Ramos (cell line): ENCODE measurements around the gene ZDHHC14.
"Not testable (repeated sequence)": the region's sequence is repeated elsewhere in the genome, so short reads cannot be mapped to it uniquely, and the experiment has no call there.

Experiments used
- in situ Hi-C: fragments of 300-500 bp; cut with MboI; formaldehyde crosslinking; loops from one replicate; pipeline ENCODE4 v1.14.3; 2022; ENCODE audit warnings: low sequenced_read_pairs; ENCODE audit not compliant: unreplicated experiment

Gene ZDHHC14

DNA sequence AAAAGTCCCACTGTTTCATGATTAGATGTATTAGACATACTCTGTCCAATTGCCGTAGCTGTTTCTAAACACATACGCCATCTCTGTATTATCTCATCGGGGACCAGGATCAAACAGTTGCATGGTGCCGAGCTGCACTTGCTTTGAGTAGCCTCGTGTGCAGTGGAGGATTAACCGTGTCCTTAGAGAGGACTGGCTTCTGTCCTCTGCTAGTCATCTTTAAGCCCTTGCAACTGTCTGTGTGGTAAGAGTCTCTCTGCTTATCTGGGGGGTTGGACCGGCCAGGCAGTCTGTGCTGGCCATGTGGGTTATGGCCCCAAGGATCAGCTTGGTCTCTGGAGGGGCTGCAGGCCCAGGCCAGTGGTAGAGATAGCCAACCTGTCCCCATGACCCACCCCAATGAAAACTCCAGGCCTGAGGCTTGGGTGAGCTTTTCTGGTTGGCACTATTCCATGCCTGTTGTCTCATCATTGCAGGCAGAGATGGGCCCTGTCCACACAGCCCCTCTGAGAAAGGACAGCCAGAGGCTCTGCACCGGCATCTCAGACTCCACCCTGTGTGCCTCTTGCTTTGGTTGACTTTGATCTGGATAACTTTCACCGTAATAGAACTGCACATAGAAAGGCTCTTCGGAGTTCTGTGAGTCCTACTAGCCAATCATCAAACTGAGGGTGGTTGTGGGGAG, 304.7 kb downstream of the ZDHHC14 start:
- in situ Hi-C loops, result no loop called here

DNA sequence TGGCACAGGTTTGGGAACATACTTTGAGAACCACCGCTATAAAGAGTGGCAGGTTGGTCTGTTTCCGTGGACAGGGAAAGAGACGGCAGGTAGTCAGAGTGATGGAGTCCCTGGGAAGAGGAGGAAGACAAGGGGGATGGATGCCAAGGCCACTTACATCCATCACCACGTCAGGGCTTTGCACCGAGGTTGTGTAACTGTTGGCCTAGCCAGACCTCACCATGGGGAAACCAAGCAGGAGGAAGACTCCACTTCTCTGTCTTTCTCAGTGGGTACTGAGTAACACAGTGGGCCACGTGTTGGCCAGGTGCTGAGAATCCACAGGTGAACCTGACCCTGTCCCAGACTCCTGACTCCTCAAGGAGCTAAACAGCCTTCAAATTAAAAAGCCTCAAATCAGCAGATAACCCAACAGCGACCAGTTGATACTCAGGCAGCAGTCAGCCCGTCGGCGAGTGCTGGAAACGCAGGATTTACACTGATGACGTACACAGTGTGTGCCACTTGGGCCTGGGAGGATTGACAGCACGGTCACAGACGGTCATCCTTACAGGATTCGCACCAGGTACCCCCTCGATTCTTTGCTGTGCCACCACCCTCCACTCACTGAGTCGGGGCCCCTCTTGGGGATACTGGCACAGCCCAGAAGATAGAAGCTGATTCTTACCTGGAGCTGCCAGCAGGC, 307.4 kb downstream of the ZDHHC14 start:
- in situ Hi-C loops, result no loop called here

DNA sequence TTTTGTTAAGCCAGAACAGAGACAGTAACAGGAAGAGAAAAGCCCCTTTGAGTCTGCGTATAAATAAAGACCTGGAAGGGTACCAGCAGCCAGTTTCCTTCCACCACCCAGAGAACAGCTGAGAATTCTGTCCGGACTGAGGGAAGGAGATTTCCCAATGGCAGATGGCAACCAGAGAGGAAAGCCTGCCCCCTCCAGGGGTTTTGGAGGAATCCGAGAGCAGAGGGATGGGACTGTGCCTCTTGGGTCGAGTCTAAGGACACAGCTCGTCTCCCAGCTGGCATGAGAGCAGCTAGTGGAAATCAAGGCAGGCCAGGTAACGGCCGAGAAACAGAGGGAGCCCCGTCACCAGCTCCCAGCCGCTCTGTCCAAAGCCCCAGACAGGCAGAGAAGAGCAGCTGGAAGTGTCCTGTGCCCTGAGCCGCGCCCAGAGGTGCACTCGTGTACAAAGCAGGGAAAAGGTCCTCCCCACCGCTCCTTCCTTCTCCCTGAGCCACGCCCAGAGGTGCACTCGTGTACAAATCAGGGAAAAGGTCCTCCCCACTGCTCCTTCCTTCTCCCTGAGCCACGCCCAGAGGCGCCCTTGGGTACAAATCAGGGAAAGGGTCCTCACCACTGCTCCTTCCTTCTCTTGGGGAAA, 308.1 kb downstream of the ZDHHC14 start:
- in situ Hi-C loops, result no loop called here

DNA sequence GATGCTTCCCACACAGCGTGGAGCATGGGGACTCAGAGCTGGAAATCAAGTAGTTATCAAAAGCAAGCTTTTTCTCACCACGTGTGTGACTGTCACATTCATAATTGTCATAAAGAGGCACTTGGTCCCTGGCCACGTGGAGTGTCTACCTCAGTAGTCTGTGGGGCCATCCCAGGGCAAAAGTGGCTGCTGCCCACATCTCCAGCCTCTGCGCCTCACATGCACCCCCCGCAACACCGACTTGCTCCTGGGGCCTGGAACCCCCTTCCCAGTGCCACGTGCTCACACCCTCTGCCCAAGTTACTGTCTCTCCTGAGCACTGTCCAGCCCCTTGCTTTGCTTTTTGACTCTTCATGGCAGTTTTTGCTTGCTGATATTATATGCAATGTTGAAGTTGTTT, 308.9 kb downstream of the ZDHHC14 start:
- in situ Hi-C loops, result no loop called here

DNA sequence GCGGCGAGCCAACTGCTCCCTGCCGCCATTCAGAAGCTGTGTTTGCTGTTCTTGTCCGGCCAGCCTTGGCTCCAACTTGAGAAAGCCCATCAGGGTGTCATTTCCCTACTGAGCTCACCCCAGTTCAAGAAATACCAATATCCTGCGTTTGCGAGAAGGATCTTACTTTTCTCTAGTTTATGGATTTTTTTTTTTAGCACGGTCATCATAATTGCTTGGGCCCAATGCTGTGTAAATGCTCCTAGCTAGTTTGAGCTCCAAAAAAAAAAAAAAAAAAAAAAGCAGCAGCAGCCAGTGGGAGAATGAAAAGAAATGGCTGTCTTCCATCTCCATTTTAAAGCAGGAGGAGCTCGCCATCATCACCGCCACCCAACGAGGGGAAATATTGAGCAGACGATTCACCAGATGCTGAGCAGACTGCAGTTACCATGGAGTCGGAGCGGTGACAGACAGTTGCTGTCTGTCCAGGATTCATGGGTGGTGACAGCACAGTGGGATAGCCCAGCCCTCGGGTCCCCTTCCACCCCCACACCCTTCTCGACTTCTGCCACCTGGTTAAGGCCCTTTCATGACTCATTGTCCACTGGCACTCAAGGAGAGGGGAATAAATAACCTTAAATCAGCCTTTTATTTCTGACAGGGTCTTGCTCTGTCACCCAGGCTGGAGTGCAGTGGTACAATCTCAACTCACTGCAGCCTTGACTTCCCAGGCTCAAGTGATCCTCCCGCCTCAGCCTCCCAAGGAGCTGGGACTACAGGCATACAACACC, 309.6 kb downstream of the ZDHHC14 start:
- in situ Hi-C loops, result no loop called here

DNA sequence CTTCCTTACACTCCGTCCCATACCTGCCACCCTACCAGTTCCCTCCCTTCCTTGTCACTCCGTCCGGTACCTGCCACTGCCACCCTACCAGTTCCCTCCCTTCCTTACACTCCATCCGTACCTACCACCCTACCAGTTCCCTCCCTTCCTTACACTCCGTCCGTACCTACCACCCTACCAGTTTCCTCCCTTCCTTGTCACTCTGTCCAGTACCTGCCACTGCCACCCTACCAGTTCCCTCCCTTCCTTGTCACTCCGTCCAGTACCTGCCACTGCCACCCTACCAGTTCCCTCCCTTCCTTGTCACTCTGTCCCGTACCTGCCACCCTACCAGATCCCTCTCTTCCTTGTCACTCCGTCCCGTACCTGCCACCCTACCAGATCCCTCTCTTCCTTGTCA, 310.6 kb downstream of the ZDHHC14 start:
- in situ Hi-C loops, result not testable (repeated sequence)

DNA sequence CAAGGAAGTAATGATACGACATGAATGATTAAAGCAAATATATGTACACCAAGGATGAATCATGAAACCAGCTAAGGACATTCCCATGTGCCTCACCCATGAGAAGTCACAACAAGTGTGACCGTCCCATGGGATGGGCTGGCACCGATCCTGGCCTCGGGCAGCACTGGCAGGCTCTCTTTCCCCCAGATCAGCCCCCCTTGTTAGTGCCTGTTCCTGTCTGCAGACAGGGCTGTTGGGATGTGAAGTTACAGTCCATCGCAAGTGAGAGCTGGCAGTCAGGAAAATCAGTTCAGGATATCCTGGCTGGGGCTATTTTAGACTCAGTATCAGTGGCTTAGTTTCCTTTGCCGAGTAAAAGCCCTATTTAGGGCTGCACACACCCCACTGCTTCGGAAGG, 312.9 kb downstream of the ZDHHC14 start:
- in situ Hi-C loops, result no loop called here

DNA sequence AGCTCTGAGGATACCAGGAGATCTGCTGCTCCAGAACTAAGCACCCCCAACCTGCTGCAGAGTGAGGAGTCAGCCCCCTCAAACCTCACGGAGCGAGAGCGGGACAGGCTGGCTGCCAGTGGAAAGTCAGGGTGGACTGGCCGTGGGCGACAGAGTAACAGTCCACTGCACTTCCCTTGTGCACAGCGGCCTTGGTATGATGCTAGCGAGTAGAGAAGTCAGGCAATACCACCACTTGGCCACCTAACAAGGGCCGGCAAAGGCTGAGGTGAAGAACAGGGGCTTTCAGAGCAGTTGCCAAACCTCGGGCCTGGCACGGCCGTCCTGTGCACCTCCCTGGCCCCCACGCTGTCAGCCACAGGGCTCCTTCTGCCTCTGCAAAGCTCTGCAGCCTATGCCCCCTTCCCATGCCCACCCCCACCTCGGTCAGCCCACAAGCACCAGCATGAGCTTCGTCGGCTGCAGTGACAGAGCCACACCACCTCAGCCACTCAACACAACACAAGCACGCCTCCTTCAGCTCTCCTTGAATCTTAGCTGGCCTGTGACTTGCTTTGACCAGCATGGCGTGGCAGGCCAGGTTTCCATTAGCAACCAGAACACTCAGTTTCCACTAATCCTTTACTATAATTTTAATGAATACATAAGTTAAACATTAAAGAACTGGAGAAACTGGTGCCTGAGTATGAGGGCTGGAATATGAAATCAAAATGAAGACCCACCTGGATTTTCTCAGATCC, 314.5 kb downstream of the ZDHHC14 start:
- in situ Hi-C loops, result no loop called here

DNA sequence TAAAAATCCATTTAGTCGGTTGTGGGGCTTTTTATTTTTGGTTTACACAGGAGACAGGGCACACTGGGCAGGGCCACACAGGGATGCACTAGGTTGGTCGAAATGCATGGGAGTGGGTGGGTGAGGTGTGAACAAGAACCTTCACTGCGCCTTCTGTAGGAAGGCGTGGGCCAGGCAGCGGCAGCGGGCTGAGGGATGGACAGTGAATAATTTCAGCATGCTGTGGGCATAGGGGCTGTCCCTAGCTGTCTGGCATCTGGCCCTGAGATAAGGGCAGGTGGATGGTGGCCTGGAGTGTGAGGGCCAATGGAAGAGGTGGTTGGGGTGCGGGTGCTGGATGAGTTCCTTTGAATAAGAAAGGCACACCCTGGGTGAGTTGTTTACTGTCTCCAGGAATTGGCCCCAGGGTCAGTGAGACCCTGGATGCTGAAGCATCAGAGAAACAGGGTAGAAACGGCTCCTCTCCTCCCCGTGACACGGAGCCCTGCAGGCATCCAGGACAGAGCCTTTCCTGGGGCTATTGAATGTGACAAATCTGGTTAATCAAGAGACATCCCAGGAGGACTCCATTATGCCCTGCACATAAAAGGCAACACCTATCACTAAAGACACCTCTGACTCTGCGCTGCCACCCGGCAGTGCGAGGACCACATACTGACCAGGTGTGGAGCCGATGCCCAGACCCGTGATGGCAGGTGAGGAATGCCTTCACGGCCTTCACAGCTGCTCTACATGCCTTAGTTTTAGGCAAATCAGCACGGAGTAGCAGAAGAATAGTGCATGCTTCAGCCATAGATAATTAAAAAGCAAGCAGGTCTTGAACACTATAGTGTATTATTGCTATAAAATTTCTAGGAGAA, 319.0 kb downstream of the ZDHHC14 start:
- in situ Hi-C loops, result no loop called here

DNA sequence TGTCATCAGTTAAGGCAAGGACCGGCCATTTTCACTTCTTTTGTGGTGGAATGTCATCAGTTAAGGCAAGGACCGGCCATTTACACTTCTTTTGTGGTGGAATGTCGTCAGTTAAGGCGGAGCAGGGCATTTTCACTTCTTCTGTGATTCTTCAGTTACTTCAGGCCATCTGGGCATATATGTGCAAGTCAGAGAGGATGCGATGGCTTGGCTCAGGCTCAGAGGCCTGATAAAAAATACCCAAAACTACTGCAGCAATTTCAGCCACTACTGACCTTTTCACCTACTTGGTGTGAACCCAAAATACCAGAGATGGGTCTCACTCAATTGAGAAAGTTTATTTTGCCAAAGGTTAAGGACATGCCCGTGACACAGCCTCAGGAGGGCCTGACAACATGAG, 325.4 kb downstream of the ZDHHC14 start:
- in situ Hi-C loops, result not testable (repeated sequence)

DNA sequence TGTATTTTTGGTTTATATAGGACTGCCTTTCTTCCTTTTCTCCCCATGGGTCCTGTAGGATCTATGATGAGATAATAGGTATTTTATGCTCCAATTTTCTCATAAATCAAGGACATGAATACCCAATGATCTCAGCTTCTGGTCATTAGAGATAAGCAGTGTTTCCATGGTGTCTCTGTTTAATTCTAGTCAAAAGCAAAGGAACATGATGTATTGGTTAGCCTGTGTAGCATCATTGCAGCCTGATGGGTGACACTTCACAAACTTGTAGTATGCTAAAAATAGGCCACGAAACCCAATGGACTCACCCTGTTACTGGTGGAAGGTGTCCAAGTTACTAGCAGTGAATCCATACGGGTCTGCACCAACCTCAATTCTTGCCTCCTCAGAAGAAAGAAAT, 325.9 kb downstream of the ZDHHC14 start:
- in situ Hi-C loops, result no loop called here

DNA sequence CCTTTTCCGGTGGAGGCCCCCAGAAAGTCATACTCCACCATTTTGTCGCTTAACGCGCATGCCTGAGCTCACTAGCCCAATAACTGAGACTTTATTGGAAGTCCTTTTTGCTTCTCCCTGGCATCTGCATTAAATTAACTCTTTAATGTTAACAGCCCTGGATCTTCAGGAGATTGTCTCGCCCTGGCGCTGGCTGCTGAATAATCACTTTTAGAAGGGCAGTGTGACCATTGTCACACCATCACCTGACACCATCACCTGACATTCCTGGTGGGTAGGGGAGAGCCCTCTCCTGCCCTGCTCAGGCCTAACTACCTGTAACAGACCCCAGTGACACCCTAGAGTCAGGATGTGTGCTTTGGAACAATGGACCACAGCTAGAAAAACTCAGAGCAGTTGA, 326.6 kb downstream of the ZDHHC14 start:
- in situ Hi-C loops, result no loop called here

DNA sequence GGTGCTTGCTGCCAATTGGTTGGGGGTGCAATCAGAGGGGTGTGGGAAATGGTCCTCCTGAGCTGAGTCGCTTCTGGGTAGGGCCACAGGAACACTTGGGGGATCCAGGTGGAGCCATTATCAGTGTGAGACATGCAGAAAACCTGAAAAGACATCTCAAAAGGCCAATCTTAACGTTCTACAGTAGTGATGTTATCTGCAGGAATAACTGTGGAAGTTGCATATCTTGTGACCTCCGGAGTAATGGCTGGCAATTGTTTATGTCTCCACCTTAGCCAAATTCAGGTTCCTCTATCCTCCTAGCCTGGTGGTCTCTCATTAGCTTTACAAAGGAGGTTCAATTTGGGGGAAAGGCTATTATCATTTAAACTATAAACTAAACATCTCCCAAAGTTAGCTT, 327.2 kb downstream of the ZDHHC14 start:
- in situ Hi-C loops, result no loop called here

DNA sequence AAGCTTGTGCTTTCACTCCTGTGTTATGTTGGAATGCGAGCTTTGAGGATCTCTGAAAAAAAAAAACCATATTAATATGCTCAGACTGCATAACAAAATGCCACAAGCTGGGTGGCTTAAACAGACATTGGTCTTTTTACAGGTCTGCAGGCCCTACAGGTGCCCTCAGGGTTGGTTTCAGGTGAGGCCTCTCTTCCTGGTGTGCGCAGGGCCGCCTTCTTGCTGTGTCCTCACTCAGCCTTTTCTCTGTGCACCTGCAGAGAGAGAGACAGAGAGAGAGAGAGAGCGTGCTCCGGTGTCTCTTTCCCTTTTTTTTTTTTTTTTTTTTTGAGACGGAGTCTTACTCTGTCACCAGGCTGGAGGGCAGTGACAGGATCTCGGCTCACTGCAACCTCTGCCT, 327.9 kb downstream of the ZDHHC14 start:
- in situ Hi-C loops, result no loop called here

DNA sequence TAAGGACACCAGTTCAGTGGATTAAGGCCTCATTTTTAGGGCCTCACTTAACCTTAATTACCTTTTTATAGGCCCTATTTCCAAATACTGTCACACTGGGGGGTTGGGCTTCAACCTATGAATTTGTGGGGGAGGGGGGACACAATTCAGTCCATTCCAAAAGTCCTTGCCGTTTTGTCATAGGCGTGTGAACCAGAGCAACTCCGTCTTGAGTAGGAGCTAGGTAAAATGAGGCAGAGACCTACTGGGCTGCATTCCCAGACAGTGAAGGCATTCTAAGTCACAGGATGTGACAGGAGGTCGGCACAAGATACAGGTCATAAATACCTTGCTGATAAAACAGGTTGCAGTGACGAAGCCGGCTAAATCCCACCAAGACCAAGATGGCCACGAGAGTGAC, 328.6 kb downstream of the ZDHHC14 start:
- in situ Hi-C loops, result no loop called here

DNA sequence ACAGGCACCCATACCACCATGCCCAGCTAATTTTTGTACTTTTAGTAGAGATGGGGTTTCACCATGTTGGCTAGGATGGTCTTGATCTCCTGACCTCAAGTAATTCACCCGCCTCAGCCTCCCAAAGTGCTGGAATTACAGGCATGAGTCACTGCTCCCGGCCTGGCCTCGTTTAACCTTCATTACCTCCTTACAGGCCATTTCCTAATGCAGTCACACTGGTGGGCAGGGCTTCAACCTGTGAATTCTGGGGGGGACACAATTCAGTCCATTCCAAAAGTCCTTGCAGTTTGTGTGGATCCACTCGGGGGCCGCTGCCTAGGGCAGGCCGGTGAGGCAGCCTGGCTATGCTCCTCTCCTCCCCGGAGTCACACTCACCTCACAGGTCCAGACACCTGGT, 329.6 kb downstream of the ZDHHC14 start:
- in situ Hi-C loops, result no loop called here

DNA sequence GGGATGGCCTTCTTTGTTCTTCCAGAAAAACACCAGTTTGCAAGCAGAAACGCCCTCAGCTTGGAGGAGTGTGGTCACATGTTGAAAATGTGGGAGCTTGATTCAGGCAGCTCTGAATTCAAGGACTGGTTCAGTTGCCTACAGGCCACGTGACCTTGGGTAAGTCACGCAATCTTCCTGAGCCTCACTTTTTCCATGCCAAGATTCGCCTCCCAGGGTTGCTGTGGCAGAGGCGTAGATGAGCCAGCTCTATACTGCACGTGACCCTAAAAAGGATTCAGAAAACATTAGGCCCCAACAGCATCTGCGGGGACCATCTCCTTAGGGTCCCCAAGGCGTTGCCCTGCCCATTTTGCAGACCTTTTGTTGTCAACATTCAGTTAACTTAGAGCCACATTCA, 330.1 kb downstream of the ZDHHC14 start:
- in situ Hi-C loops, result no loop called here

DNA sequence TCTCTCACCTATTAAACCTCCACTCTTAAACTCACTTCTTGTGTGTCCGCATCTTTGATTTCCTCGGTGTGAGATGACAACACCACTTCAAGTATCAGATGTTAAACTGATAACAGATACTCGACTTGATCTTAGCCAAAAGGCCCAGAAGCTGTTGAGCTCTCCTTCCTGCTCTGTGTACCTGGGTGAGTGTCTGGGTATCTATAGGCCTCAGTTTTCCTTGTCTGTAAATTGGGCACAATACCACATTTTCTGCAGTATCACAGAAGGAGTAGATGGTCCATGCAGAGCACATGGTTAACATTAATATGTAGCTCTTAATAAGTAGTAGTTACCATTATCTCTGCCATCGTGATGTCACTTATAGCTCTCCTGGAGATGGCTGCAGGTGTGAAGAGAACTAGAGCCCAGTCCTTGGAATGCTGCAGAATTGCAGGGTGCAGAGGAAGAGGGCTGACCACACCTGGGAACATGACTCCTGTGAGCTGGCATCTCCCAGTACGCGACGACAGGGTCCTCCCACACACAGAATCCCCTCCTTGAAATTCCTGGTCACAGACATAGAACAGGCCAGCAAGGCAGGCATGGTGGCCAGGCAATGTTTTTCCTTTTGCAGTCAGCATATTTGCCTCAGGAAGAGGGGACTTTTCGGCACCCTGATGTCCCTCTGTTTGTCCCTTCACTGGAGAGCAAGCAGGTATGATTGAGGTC, 331.8 kb downstream of the ZDHHC14 start:
- in situ Hi-C loops, result no loop called here
